Measurements from ENCODE around the gene SOWAHA.

DNA sequence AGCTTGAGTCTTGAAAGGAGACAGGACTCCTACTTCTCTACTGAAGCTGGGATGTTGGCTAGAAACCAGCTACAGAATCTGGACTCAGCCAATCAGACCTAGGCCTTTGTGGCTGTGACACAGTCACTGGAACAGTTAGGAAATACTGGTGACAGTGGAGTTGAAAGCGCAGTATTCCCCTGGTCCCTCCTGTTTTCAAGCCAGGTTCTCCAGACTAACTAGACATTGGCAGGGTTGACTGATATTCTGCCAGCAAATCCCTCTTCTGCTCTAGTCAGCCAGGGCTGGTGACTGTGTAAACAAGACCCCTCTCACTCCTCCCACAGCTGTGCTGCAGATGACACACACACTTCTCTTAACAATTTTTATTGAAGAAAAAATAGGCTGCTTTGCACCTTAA, 8.7 kb downstream of the SOWAHA start:
- no peak for TF ChIP-seq EP300 (IDR thresholded peaks at IDR 0.05)
- no peak for TF ChIP-seq POLR2A (IDR thresholded peaks at IDR 0.05)
- TF ChIP-seq, protein P1, sequence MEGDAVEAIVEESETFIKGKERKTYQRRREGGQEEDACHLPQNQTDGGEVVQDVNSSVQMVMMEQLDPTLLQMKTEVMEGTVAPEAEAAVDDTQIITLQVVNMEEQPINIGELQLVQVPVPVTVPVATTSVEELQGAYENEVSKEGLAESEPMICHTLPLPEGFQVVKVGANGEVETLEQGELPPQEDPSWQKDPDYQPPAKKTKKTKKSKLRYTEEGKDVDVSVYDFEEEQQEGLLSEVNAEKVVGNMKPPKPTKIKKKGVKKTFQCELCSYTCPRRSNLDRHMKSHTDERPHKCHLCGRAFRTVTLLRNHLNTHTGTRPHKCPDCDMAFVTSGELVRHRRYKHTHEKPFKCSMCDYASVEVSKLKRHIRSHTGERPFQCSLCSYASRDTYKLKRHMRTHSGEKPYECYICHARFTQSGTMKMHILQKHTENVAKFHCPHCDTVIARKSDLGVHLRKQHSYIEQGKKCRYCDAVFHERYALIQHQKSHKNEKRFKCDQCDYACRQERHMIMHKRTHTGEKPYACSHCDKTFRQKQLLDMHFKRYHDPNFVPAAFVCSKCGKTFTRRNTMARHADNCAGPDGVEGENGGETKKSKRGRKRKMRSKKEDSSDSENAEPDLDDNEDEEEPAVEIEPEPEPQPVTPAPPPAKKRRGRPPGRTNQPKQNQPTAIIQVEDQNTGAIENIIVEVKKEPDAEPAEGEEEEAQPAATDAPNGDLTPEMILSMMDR (IDR thresholded peaks at IDR 0.05) = no peak
- no peak for TF ChIP-seq POLR2AphosphoS5 (IDR thresholded peaks at IDR 0.05)
